IMR-90 (cell line): ENCODE results near the gene PTPN3. TPM values are rescaled to one million over a fixed set of nuclear protein-coding genes. Genes with fewer than 3 reads are reported as not detected.

Experiments used
- ATAC-seq: fragments of 200-7000 bp; cut with Tn5 transposase; 2 replicates; pipeline ENCODE4 v1.9.1; 2020; ENCODE audit warnings: low read depth, mild to moderate bottlenecking, moderate library complexity
- BruUV-seq: library from RNA; stranded (reverse); fragments of 400-500 nt; replicated peaks from 2 replicates; lab custom pipeline; 2021; lab: Mats Ljungman, UMichigan
- CTCF ChIA-PET: fragments of 300-600 bp; formaldehyde crosslinking; extraction: SDS; loops from one replicate; lab custom pipeline; 2021; ENCODE audit warnings: antibody characterized with exemption; lab: Yijun Ruan, JAX
- POLR2A ChIA-PET: fragments of 300-600 bp; sonication (Branson Sonifier 250); formaldehyde crosslinking; loops from one replicate; lab custom pipeline; 2022; ENCODE audit warnings: antibody characterized with exemption; ENCODE audit not compliant: unreplicated experiment; lab: Charles Lee
- DNase-seq: peaks from one replicate; pipeline ENCODE4 v3.0.0; 2013
- H2AFZ ChIP-seq: replicated peaks from 2 replicates; pipeline ENCODE3; 2013; ENCODE audit warnings: low read length, mild to moderate bottlenecking; ENCODE audit not compliant: poor library complexity
- H2AK5ac ChIP-seq: 2 replicates; pipeline ENCODE4 v1.6.1; 2013; ENCODE audit warnings: low read depth, low read length, inconsistent platforms
- H2AK9ac ChIP-seq: replicated peaks from 2 replicates; pipeline ENCODE3; 2013; ENCODE audit warnings: mild to moderate bottlenecking, low read depth, low read length, moderate library complexity; ENCODE audit not compliant: poor library complexity
- H2BK120ac ChIP-seq: 2 replicates; pipeline ENCODE4 v1.6.1; 2013; ENCODE audit warnings: low read depth, low read length, inconsistent platforms
- H2BK15ac ChIP-seq: 3 replicates; pipeline ENCODE4 v1.6.1; 2013; ENCODE audit warnings: low read depth, low read length, inconsistent platforms
- H2BK20ac ChIP-seq: 2 replicates; pipeline ENCODE4 v1.6.1; 2013; ENCODE audit warnings: low read depth, mild to moderate bottlenecking, inconsistent platforms, low read length, moderate library complexity
- H2BK5ac ChIP-seq: 2 replicates; pipeline ENCODE4 v1.6.1; 2013; ENCODE audit warnings: mild to moderate bottlenecking, low read depth, low read length, inconsistent platforms; ENCODE audit not compliant: poor library complexity, severe bottlenecking
- H3K14ac ChIP-seq: replicated peaks from 2 replicates; pipeline ENCODE4 v1.6.1; 2013; ENCODE audit warnings: low read depth, low read length, inconsistent platforms
- H3K18ac ChIP-seq: 2 replicates; pipeline ENCODE4 v1.6.1; 2013; ENCODE audit warnings: low read depth, low read length, control low read depth
- H3K23ac ChIP-seq: 2 replicates; pipeline ENCODE4 v1.6.1; 2013; ENCODE audit warnings: low read depth, low read length, inconsistent platforms
- H3K27ac ChIP-seq: 2 replicates; pipeline ENCODE4 v1.5.1; 2013; ENCODE audit warnings: mild to moderate bottlenecking, control low read depth, low read length; ENCODE audit not compliant: insufficient read depth
- H3K27me3 ChIP-seq: 2 replicates; pipeline ENCODE4 v1.6.1; 2013; ENCODE audit warnings: low read length; ENCODE audit not compliant: control insufficient read depth, insufficient read depth
- H3K36me3 ChIP-seq: 2 replicates; pipeline ENCODE4 v1.6.1; 2013; ENCODE audit warnings: low read length, mixed read lengths; ENCODE audit not compliant: control insufficient read depth, insufficient read depth
- H3K4ac ChIP-seq: 2 replicates; pipeline ENCODE4 v1.6.1; 2013; ENCODE audit warnings: low read depth, low read length, inconsistent platforms
- H3K4me1 ChIP-seq: 2 replicates; pipeline ENCODE4 v1.6.1; 2013; ENCODE audit warnings: low read length, mixed read lengths; ENCODE audit not compliant: control insufficient read depth, insufficient read depth
- H3K4me2 ChIP-seq: 2 replicates; pipeline ENCODE4 v1.6.1; 2013; ENCODE audit warnings: low read depth, mild to moderate bottlenecking, control low read depth, low read length, moderate library complexity
- H3K4me3 ChIP-seq: 2 replicates; pipeline ENCODE4 v1.5.1; 2013; ENCODE audit warnings: low read depth, mild to moderate bottlenecking, control low read depth, low read length, moderate library complexity; ENCODE audit not compliant: insufficient read depth
- H3K56ac ChIP-seq: 2 replicates; pipeline ENCODE4 v1.6.1; 2013; ENCODE audit warnings: low read length, inconsistent platforms; ENCODE audit not compliant: insufficient read depth; ENCODE audit errors: extremely low read depth
- H3K79me1 ChIP-seq, 2 experiments: 2 replicates each; pipeline ENCODE4 v1.6.1; 2013; ENCODE audit warnings: low read length in 2 of 2, inconsistent platforms in 1 of 2, low read depth in 1 of 2
- H3K9ac ChIP-seq: 2 replicates; pipeline ENCODE4 v1.6.1; 2013; ENCODE audit warnings: low read depth, low read length, control low read depth
- H3K9me1 ChIP-seq: 2 replicates; pipeline ENCODE4 v1.6.1; 2013; ENCODE audit warnings: low read length, inconsistent platforms; ENCODE audit not compliant: insufficient read depth
- H3K9me3 ChIP-seq: 2 replicates; pipeline ENCODE4 v1.6.1; 2013; ENCODE audit warnings: low read length; ENCODE audit not compliant: control insufficient read depth, insufficient read depth
- H4K20me1 ChIP-seq: 2 replicates; pipeline ENCODE4 v1.6.1; 2013; ENCODE audit warnings: low read length, inconsistent platforms; ENCODE audit not compliant: insufficient read depth
- H4K5ac ChIP-seq: 2 replicates; pipeline ENCODE4 v1.6.1; 2013; ENCODE audit warnings: mild to moderate bottlenecking, low read depth, low read length, control low read depth
- H4K8ac ChIP-seq, 2 experiments: 2 replicates each; pipeline ENCODE4 v1.6.1; 2013; ENCODE audit warnings: low read depth in 2 of 2, low read length in 2 of 2, control low read depth in 1 of 2, inconsistent platforms in 1 of 2
- H4K91ac ChIP-seq: 2 replicates; pipeline ENCODE4 v1.6.1; 2013; ENCODE audit warnings: low read depth, low read length, inconsistent platforms; ENCODE audit not compliant: insufficient read depth
- CEBPB ChIP-seq: IDR thresholded peaks from 2 replicates; pipeline ENCODE4 v1.6.1; 2012; ENCODE audit warnings: low read depth, low read length, improper control_type of control experiment
- CTCF ChIP-seq: conservative IDR thresholded peaks from 2 replicates; pipeline ENCODE4 v1.5.1; 2012; ENCODE audit warnings: mild to moderate bottlenecking, low read depth, low read length, improper control_type of control experiment
- FOS ChIP-seq: fragments of 150-350 bp; IDR thresholded peaks from 2 replicates; pipeline ENCODE4 v1.6.1; 2016; ENCODE audit warnings: low read depth, low read length
- MAZ ChIP-seq: IDR thresholded peaks from 2 replicates; pipeline ENCODE4 v1.6.1; 2012; ENCODE audit warnings: low read depth, mild to moderate bottlenecking, low read length, improper control_type of control experiment, moderate library complexity, borderline replicate concordance
- NFE2L2 ChIP-seq: fragments of 150-350 bp; IDR thresholded peaks from 2 replicates; pipeline ENCODE4 v1.6.1; 2016; ENCODE audit warnings: low read depth, mild to moderate bottlenecking, low read length
- RAD21 ChIP-seq: IDR thresholded peaks from 2 replicates; pipeline ENCODE4 v1.6.1; 2012; ENCODE audit warnings: low read length, improper control_type of control experiment
- RCOR1 ChIP-seq: IDR thresholded peaks from 2 replicates; pipeline ENCODE4 v1.6.1; 2012; ENCODE audit warnings: mild to moderate bottlenecking, low read length, improper control_type of control experiment; ENCODE audit not compliant: insufficient replicate concordance
- SMC3 ChIP-seq: fragments of 150-350 bp; IDR thresholded peaks from 2 replicates; pipeline ENCODE4 v1.6.1; 2016; ENCODE audit warnings: low read depth, mild to moderate bottlenecking, antibody characterized with exemption, low read length, moderate library complexity
- WGBS, 2 experiments: methylation state at CpG; one replicate each; pipeline versions ENCODE4 v1.1.5 to v1.1.7; 2013; ENCODE audit warnings: missing lambda C conversion rate in 2 of 2; ENCODE audit not compliant: insufficient read length in 1 of 2; ENCODE audit errors: extremely low coverage in 2 of 2; 5-methylcytosine and 5-hydroxymethylcytosine counted together
- dilution Hi-C: fragments of 300-500 bp; cut with HindIII; formaldehyde crosslinking; loops from one replicate; pipeline ENCODE4 v1.14.3; 2018; ENCODE audit warnings: low sequenced_read_pairs; ENCODE audit not compliant: unreplicated experiment
- in situ Hi-C: fragments of 300-500 bp; cut with MboI; formaldehyde crosslinking; loops from 3 replicates; pipeline ENCODE4 v1.14.3; 2019; ENCODE audit warnings: low sequenced_read_pairs, inconsistent platforms, mixed read lengths
- intact Hi-C: fragments of 100-400 bp; cut with micrococcal nuclease; formaldehyde crosslinking; loops from 2 replicates; pipeline ENCODE4 v1.10.0; 2022
- polyA plus RNA-seq, 3 experiments: library from polyadenylated mRNA; depleted of rRNA; stranded (reverse); fragments of >200 nt; gene quantifications; 2 replicates each; pipeline ENCODE4 v1.2.3, GENCODE V29; 2012; ENCODE audit warnings: low replicate concordance in 1 of 3
- total RNA-seq: library from RNA; depleted of rRNA; stranded (reverse); fragments of >200 nt; gene quantifications from 2 replicates; pipeline ENCODE4 v1.2.3, GENCODE V29; 2012
- TF ChIP-seq, protein P1 (sequence below): fragments of 150-350 bp; IDR thresholded peaks from 2 replicates; pipeline ENCODE4 v1.6.1; 2016; ENCODE audit warnings: low read depth, mild to moderate bottlenecking, low read length, moderate library complexity, borderline replicate concordance

The PTPN3 gene
- total and polyA plus RNA-seq, 2 of the 4 experiments (the other 2 are of a cell fraction), result 0.72 to 0.89 TPM

DNA sequence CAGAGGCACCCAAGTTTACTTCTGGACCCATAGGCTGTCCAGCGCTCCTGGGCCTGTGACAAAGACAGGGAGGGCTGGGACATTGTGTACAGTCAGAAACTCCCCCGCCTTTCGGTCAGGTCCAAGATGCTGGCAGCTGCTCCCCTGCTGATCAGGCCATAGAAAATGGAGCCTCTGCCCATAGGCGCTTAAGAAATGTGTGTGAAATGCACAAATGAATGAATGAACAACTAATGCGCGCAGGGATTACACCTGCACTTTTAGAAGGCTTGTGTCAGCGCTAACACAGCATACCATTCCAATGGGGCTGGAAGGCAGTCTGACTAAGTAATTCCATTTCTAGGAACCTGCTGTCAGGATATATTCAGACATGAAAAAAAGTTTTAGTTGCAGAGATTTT is 16.3 kb downstream of the PTPN3 start:
- ChIA-PET POLR2A (no interaction called here), CTCF (interaction anchor here (1.8 kb wide), 1 partner anchor 12 kb away, joined by 3 read pairs; no protein-coding TSS in a partner anchor)
- intact Hi-C loops (no loop called here), dilution Hi-C loops (no loop called here), in situ Hi-C loops (no loop called here)
- Histone ChIP-seq H3K18ac (no peak overlapping the region), H3K14ac (no peak overlapping the region), H3K4me1 (no peaks in the 10 kb centered on the region), H2BK20ac (no peak overlapping the region), H2BK5ac (no peak overlapping the region), H4K5ac (no peak overlapping the region), H2AK5ac (no peak overlapping the region), H3K27me3 (no peaks in the 10 kb centered on the region; the same call in 1 of the 2 replicates), H4K20me1 (no peaks in the 10 kb centered on the region), H4K8ac (no peak overlapping the region), H3K36me3 (no peaks in the 10 kb centered on the region), H3K56ac (no peak overlapping the region), H2AK9ac (no peak overlapping the region), H3K9me3 (no peaks in the 10 kb centered on the region), H3K9me1 (no peaks in the 10 kb centered on the region), H4K91ac (no peak overlapping the region), H3K4ac (no peak overlapping the region), H3K23ac (no peak overlapping the region), H3K4me3 (no peak overlapping the region), H3K4me2 (no peak overlapping the region), H2BK120ac (no peak overlapping the region), H3K79me1 (no peaks in the 10 kb centered on the region), H3K27ac (no peak overlapping the region), H2AFZ (no peak overlapping the region), H2BK15ac (no peak overlapping the region), H3K9ac (no peak overlapping the region)
- BruUV-seq, result no TSS peak
- WGBS, 2 experiments, result 100% methylated on average over 3 of the region's 7 CpGs; no CpG with 5 or more reads in 1 of the 2 experiments
- ATAC-seq (no peak), DNase-seq (no peak)
- TF ChIP-seq RAD21 (no peak), CTCF (no peak), RCOR1 (no peak), NFE2L2 (no peak), MAZ (no peak), SMC3 (no peak), FOS (no peak), CEBPB (no peak)
- TF ChIP-seq, protein P1, sequence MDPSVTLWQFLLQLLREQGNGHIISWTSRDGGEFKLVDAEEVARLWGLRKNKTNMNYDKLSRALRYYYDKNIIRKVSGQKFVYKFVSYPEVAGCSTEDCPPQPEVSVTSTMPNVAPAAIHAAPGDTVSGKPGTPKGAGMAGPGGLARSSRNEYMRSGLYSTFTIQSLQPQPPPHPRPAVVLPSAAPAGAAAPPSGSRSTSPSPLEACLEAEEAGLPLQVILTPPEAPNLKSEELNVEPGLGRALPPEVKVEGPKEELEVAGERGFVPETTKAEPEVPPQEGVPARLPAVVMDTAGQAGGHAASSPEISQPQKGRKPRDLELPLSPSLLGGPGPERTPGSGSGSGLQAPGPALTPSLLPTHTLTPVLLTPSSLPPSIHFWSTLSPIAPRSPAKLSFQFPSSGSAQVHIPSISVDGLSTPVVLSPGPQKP, result no peak
